Common myeloid progenitor, CD34-positive (primary cell): ENCODE results near the gene ZNF451.

Source experiments
- CTCF ChIA-PET: fragments of 350-600 bp; sonication (Branson Sonifier 250); formaldehyde crosslinking; loops from one replicate; lab custom pipeline; 2021; ENCODE audit warnings: antibody characterized with exemption; lab: Charles Lee
- POLR2A ChIA-PET: fragments of 350-600 bp; sonication (Branson Sonifier 250); formaldehyde crosslinking; loops from one replicate; lab custom pipeline; 2021; ENCODE audit warnings: antibody characterized with exemption; lab: Charles Lee
- DNase-seq, 3 donors: peaks; one replicate each; pipeline versions ENCODE4 v3.0.0 to v3.0.0-alpha.2; 2013
- H3K27ac ChIP-seq, 2 experiments: 1 replicate in 1 of 2; 2 replicates in 1 of 2; pipeline ENCODE4 v1.7.0; 2013; ENCODE audit warnings: inconsistent platforms in 2 of 2, low read length in 2 of 2, mild to moderate bottlenecking in 2 of 2, low read depth in 1 of 2, moderate library complexity in 1 of 2; ENCODE audit not compliant: severe bottlenecking in 2 of 2, insufficient read depth in 1 of 2, poor library complexity in 1 of 2
- H3K27me3 ChIP-seq, 5 experiments: replicated peaks in 2 of 5; 1 replicate in 3 of 5; 2 replicates in 2 of 5; pipeline versions ENCODE4 v1.6.1 to v1.7.0; 2013; ENCODE audit warnings: low read length in 4 of 5, mild to moderate bottlenecking in 2 of 5, moderate library complexity in 2 of 5, inconsistent platforms in 1 of 5; ENCODE audit not compliant: insufficient read depth in 5 of 5, control insufficient read depth in 4 of 5
- H3K36me3 ChIP-seq, 4 experiments: 1 replicate in 2 of 4; 2 replicates in 2 of 4; pipeline versions ENCODE4 v1.6.1 to v1.7.0; 2013; ENCODE audit warnings: low read length in 3 of 4, control low read depth in 1 of 4, mild to moderate bottlenecking in 1 of 4; ENCODE audit not compliant: control insufficient read depth in 4 of 4, insufficient read depth in 4 of 4
- H3K4me1 ChIP-seq, 4 experiments: 1 replicate in 3 of 4; 2 replicates in 1 of 4; pipeline versions ENCODE4 v1.6.1 to v1.7.1; 2013; ENCODE audit warnings: low read length in 3 of 4, mild to moderate bottlenecking in 3 of 4, control low read depth in 1 of 4, inconsistent platforms in 1 of 4, moderate library complexity in 1 of 4; ENCODE audit not compliant: control insufficient read depth in 4 of 4, insufficient read depth in 4 of 4; ENCODE audit errors: control extremely low read depth in 1 of 4
- H3K4me3 ChIP-seq, 7 experiments: 1 replicate in 4 of 7; 2 replicates in 3 of 7; pipeline versions ENCODE4 v1.5.1 to v1.7.0; 2013; ENCODE audit warnings: mild to moderate bottlenecking in 7 of 7, low read length in 6 of 7, moderate library complexity in 6 of 7, inconsistent platforms in 2 of 7, low read depth in 2 of 7, control low read depth in 1 of 7; ENCODE audit not compliant: insufficient read depth in 4 of 7, control insufficient read depth in 1 of 7; ENCODE audit errors: extremely low read depth in 1 of 7
- H3K9me3 ChIP-seq, 5 experiments: 1 replicate in 4 of 5; 2 replicates in 1 of 5; pipeline versions ENCODE4 v1.6.1 to v1.7.1; 2013; ENCODE audit warnings: low read length in 4 of 5, mild to moderate bottlenecking in 2 of 5, inconsistent platforms in 1 of 5, low read depth in 1 of 5, moderate library complexity in 1 of 5; ENCODE audit not compliant: control insufficient read depth in 4 of 5, insufficient read depth in 2 of 5; ENCODE audit errors: control extremely low read depth in 1 of 5
- WGBS: methylation state at CpG from one replicate; pipeline ENCODE4 v1.1.5; 2013; ENCODE audit not compliant: insufficient coverage; 5-methylcytosine and 5-hydroxymethylcytosine counted together

Gene ZNF451

DNA sequence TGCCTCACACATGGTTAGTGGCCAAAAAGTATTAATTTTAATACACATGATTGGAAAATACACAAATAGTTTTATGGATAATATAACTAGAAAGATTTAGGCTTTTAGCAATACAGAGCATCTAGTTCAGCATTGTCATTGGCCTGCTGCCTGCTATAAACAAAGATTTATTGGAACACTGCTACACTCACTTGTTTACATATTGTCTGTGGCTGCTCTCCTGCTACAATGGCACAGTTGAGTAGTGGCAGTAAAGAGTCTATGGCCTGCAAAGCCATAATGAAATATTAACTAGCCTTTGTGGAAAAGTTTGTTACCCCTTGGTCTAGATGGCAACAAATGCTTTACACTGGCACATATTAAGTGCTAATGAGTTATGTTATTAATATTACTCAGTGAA lies 37.8 kb downstream of the ZNF451 start:
- H3K4me1 ChIP-seq, result no peaks in the 10 kb centered on the region
- CTCF ChIA-PET, result no interaction called here
- POLR2A ChIA-PET, result no interaction called here
- H3K9me3 ChIP-seq, result peaks cover 0 to 5% (median 4%) of the 10 kb centered on the region in 5 experiments
- no peak overlapping the region for H3K27ac ChIP-seq
- no peaks in the 10 kb centered on the region for H3K27me3 ChIP-seq
- H3K4me3 ChIP-seq, result no peak overlapping the region
- no peak for DNase-seq
- peaks cover 2 to 12% (median 7%) of the 10 kb centered on the region in 4 experiments for H3K36me3 ChIP-seq

DNA sequence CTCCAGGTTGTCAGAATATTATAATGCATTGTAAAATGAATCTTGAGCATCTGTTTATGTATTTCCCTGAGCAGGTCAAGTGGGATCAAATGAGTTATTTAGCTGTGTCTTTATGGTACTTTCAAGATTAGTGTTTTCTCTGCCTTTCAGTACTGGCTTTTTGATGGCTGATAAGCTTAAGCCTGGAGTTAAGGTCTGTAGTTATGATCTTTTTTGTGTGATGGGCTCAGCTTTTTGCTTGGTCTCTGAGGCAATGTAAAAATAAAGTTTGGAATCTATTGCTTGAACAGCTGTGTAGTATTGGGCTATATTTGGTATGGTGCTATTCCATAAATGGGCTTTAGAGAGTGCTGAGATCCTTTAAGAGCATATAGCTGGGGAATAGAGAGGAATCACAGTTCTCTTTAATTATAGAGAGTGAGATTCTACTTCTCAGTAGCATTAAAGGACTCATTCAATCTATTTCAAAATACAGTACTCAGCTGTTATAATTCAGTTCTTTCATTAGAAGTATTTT lies 40.7 kb downstream of the ZNF451 start:
- H3K4me1 ChIP-seq, result no peaks in the 10 kb centered on the region
- no peaks in the 10 kb centered on the region for H3K27me3 ChIP-seq
- CTCF ChIA-PET, result interaction anchor here (0.6 to 1.2 kb wide), 3 partner anchors 17 to 177 kb away, joined by 3 to 6 read pairs (median 3); no protein-coding TSS in a partner anchor
- no peak overlapping the region for H3K27ac ChIP-seq
- H3K9me3 ChIP-seq, result no peaks in the 10 kb centered on the region
- POLR2A ChIA-PET, result no interaction called here
- H3K4me3 ChIP-seq, result no peak overlapping the region
- DNase-seq, result no peak
- peaks cover 4 to 25% (median 13%) of the 10 kb centered on the region in 4 experiments for H3K36me3 ChIP-seq

- DNase-seq, result no peak
- ChIA-PET CTCF (no interaction called here), POLR2A (no interaction called here)
- H3K27me3 ChIP-seq, result no peaks in the 10 kb centered on the region
- no peaks in the 10 kb centered on the region for H3K4me1 ChIP-seq
- no peak overlapping the region for H3K27ac ChIP-seq
- no peak overlapping the region for H3K4me3 ChIP-seq
- H3K9me3 ChIP-seq, result no peaks in the 10 kb centered on the region
- WGBS, result no CpG with 5 or more reads among the region's 1 CpG
- peaks cover 7 to 33% (median 20%) of the 10 kb centered on the region in 4 experiments for H3K36me3 ChIP-seq
Observed at GRCh38 chr6:57134954-57135353, 45.0 kb downstream of the ZNF451 start.

- no peaks in the 10 kb centered on the region for H3K4me1 ChIP-seq
- H3K27me3 ChIP-seq, result no peaks in the 10 kb centered on the region
- no peak for DNase-seq
- no CpG with 5 or more reads among the region's 1 CpG for WGBS
- H3K9me3 ChIP-seq, result no peaks in the 10 kb centered on the region
- ChIA-PET POLR2A (no interaction called here), CTCF (no interaction called here)
- no peak overlapping the region for H3K27ac ChIP-seq
- no peak overlapping the region for H3K4me3 ChIP-seq
- H3K36me3 ChIP-seq, result peaks cover 7 to 33% (median 20%) of the 10 kb centered on the region in 4 experiments
Observed at GRCh38 chr6:57135885-57136284, 45.9 kb downstream of the ZNF451 start.

- ChIA-PET POLR2A (no interaction called here), CTCF (interaction anchor here (1.2 kb wide), 1 partner anchor 12 kb away, joined by 4 read pairs; no protein-coding TSS in a partner anchor)
- H3K36me3 ChIP-seq, result peaks cover 10 to 42% (median 27%) of the 10 kb centered on the region in 4 experiments
- DNase-seq, result no peak
- 88% methylated on average over 1 of the region's 2 CpGs for WGBS
- H3K4me3 ChIP-seq, result no peak overlapping the region
- H3K9me3 ChIP-seq, result peaks cover 0 to 5% (median 0%) of the 10 kb centered on the region in 5 experiments
- no peaks in the 10 kb centered on the region for H3K27me3 ChIP-seq
- H3K4me1 ChIP-seq, result no peaks in the 10 kb centered on the region
- no peak overlapping the region for H3K27ac ChIP-seq
Observed at GRCh38 chr6:57137350-57137749, 47.4 kb downstream of the ZNF451 start.

DNA sequence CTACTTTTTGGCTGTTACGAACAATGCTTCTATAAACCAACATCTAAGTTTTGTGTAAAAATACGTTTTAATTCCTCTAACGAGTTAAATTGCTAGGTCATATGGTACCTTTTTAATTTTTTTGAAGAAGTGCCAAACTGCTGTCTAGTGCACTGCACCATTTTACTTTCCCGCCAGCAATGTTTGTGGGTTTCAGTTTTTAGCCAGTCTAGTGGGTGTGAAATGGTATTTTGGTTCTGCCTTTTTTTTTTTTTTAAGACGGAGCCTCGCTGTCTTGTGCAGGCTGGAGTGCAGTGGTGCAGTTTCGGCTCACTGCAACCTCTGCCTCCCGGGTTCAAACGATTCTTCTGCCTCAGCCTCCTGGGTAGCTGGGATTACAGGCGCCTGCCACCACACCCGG lies 48.0 kb downstream of the ZNF451 start:
- Histone ChIP-seq H3K27ac (no peak overlapping the region), H3K27me3 (no peaks in the 10 kb centered on the region), H3K4me3 (no peak overlapping the region), H3K4me1 (no peaks in the 10 kb centered on the region), H3K36me3 (peaks cover 10 to 47% (median 29%) of the 10 kb centered on the region in 4 experiments), H3K9me3 (peaks cover 0 to 5% (median 0%) of the 10 kb centered on the region in 5 experiments)
- WGBS, result 94% methylated on average over 9 of the region's 11 CpGs
- DNase-seq, result no peak
- ChIA-PET POLR2A (no interaction called here), CTCF (interaction anchor here (1.2 kb wide), 1 partner anchor 13 kb away, joined by 4 read pairs; no protein-coding TSS in a partner anchor)

- ChIA-PET POLR2A (no interaction called here), CTCF (no interaction called here)
- no peak overlapping the region for H3K27ac ChIP-seq
Observed at GRCh38 chr6:57141451-57142177, 51.6 kb downstream of the ZNF451 start.

More at GRCh38 chr6:57141451-57142177, 51.6 kb downstream of the ZNF451 start:
- peaks cover 13 to 45% (median 23%) of the 10 kb centered on the region in 4 experiments for H3K36me3 ChIP-seq
- no peaks in the 10 kb centered on the region for H3K27me3 ChIP-seq
- H3K4me1 ChIP-seq, result no peaks in the 10 kb centered on the region
- peaks cover 0 to 5% (median 0%) of the 10 kb centered on the region in 5 experiments for H3K9me3 ChIP-seq
- whole genome bisulfite sequencing, result no CpG with 5 or more reads among the region's 4 CpGs
- H3K4me3 ChIP-seq, result no peak overlapping the region
- no peak for DNase-seq
